B cell (primary cell): ENCODE results near the gene AFF3. TPM values are rescaled to one million over a fixed set of nuclear protein-coding genes. Genes with fewer than 3 reads are reported as not detected.

Experiments used
- ATAC-seq: fragments of 200-7000 bp; cut with Tn5 transposase; one replicate; pipeline ENCODE4 v1.10.0; 2021; ENCODE audit warnings: low read depth, mild to moderate bottlenecking, moderate number of reproducible peaks, moderate library complexity
- CTCF ChIA-PET: fragments of 350-600 bp; sonication (Branson Sonifier 250); formaldehyde crosslinking; loops from one replicate; lab custom pipeline; 2021; ENCODE audit warnings: antibody characterized with exemption, inconsistent platforms; lab: Charles Lee
- POLR2A ChIA-PET: fragments of 350-600 bp; sonication (Branson Sonifier 250); formaldehyde crosslinking; loops from one replicate; lab custom pipeline; 2021; ENCODE audit warnings: antibody characterized with exemption; lab: Charles Lee
- DNase-seq: peaks from one replicate; pipeline ENCODE4 v3.0.0; 2013
- H2AFZ ChIP-seq: 2 replicates; pipeline ENCODE4 v1.6.1; 2012; ENCODE audit warnings: mild to moderate bottlenecking, low read depth, low read length; ENCODE audit not compliant: insufficient read depth, poor library complexity, severe bottlenecking
- H3K27ac ChIP-seq, 2 donors: 1 replicate in 1 of 2; 2 replicates in 1 of 2; pipeline ENCODE4 v1.5.1; 2012 to 2013; ENCODE audit warnings: low read length in 2 of 2, mild to moderate bottlenecking in 2 of 2, moderate library complexity in 1 of 2
- H3K27me3 ChIP-seq, 4 experiments: fragments of 200-600 bp in 1 of 4; sonication (generic) in 1 of 4; replicated peaks in 1 of 4; 1 replicate in 2 of 4; 2 replicates in 2 of 4; pipeline versions ENCODE4 v1.6.1 to v1.7.0; 2013 to 2016; ENCODE audit warnings: low read length in 3 of 4, mild to moderate bottlenecking in 2 of 4, mixed read lengths in 1 of 4, moderate library complexity in 1 of 4; ENCODE audit not compliant: insufficient read depth in 4 of 4, control insufficient read depth in 3 of 4; ENCODE audit errors: control extremely low read depth in 1 of 4
- H3K36me3 ChIP-seq, 2 experiments: replicated peaks in 1 of 2; 1 replicate in 1 of 2; 2 replicates in 1 of 2; pipeline versions ENCODE4 v1.6.1 to v1.7.1; 2013; ENCODE audit warnings: low read length in 1 of 2; ENCODE audit not compliant: insufficient read depth in 2 of 2, control insufficient read depth in 1 of 2; ENCODE audit errors: control extremely low read depth in 1 of 2, extremely low read depth in 1 of 2
- H3K4me1 ChIP-seq, 2 donors: fragments of 200-600 bp in 1 of 2; sonication (generic) in 1 of 2; 1 replicate in 1 of 2; 2 replicates in 1 of 2; pipeline versions ENCODE4 v1.5.1 to v1.6.1; 2013 to 2017; ENCODE audit warnings: low read length in 2 of 2; ENCODE audit not compliant: control insufficient read depth in 2 of 2, insufficient read depth in 2 of 2
- H3K4me2 ChIP-seq: replicated peaks from 2 replicates; pipeline ENCODE3; 2012; ENCODE audit warnings: mild to moderate bottlenecking, low read depth, low read length; ENCODE audit not compliant: poor library complexity, severe bottlenecking
- H3K4me3 ChIP-seq, 5 experiments: fragments of 200-600 bp in 1 of 5; sonication (generic) in 1 of 5; 1 replicate in 3 of 5; 2 replicates in 2 of 5; pipeline versions ENCODE4 v1.5.1 to v1.7.0; 2011 to 2016; ENCODE audit warnings: low read length in 4 of 5, mild to moderate bottlenecking in 4 of 5, low read depth in 2 of 5, control low read depth in 1 of 5, moderate library complexity in 1 of 5; ENCODE audit not compliant: insufficient read depth in 1 of 5; ENCODE audit errors: control extremely low read depth in 1 of 5, extremely low read depth in 1 of 5
- H3K79me2 ChIP-seq: fragments of 200-600 bp; sonication (generic); one replicate; pipeline ENCODE4 v1.6.0; 2016; ENCODE audit warnings: low read length; ENCODE audit not compliant: control insufficient read depth, insufficient read depth
- H3K9ac ChIP-seq: fragments of 200-600 bp; sonication (generic); 2 replicates; pipeline ENCODE4 v1.6.1; 2017; ENCODE audit warnings: mild to moderate bottlenecking, low read length, moderate library complexity
- H3K9me3 ChIP-seq, 3 donors: one replicate each; pipeline versions ENCODE4 v1.6.1 to v1.7.1; 2013; ENCODE audit warnings: low read length in 2 of 3; ENCODE audit not compliant: control insufficient read depth in 2 of 3, insufficient read depth in 1 of 3; ENCODE audit errors: control extremely low read depth in 1 of 3
- H4K20me1 ChIP-seq: 2 replicates; pipeline ENCODE4 v1.6.0; 2012; ENCODE audit warnings: mild to moderate bottlenecking, low read length; ENCODE audit not compliant: insufficient read depth, control insufficient read depth, poor library complexity, severe bottlenecking
- H3K27ac Mint-ChIP-seq: one replicate; pipeline ENCODE4 v1.8.0; 2021; ENCODE audit warnings: mixed read lengths
- H3K27me3 Mint-ChIP-seq: one replicate; pipeline ENCODE4 v1.8.0; 2021; ENCODE audit warnings: mixed read lengths
- H3K4me1 Mint-ChIP-seq: one replicate; pipeline ENCODE4 v1.8.0; 2021; ENCODE audit warnings: mixed read lengths
- H3K4me3 Mint-ChIP-seq: one replicate; pipeline ENCODE4 v1.8.0; 2021; ENCODE audit warnings: mixed read lengths
- H3K9me3 Mint-ChIP-seq: one replicate; pipeline ENCODE4 v1.8.0; 2022; ENCODE audit warnings: mixed read lengths; ENCODE audit not compliant: insufficient read depth
- CTCF ChIP-seq: fragments of 200-600 bp; IDR thresholded peaks from one replicate; pipeline ENCODE4 v1.8.0; 2022; ENCODE audit warnings: antibody characterized with exemption, mild to moderate bottlenecking
- EZH2 ChIP-seq: IDR thresholded peaks from 2 replicates; pipeline ENCODE4 v1.6.1; 2012; ENCODE audit warnings: borderline replicate concordance, low read depth, mild to moderate bottlenecking, moderate library complexity, low read length; ENCODE audit not compliant: insufficient read depth, poor library complexity, severe bottlenecking
- WGBS: methylation state at CpG from one replicate; pipeline ENCODE4 v1.1.5; 2013; ENCODE audit warnings: missing lambda C conversion rate; ENCODE audit not compliant: insufficient coverage; 5-methylcytosine and 5-hydroxymethylcytosine counted together
- intact Hi-C: fragments of 100-400 bp; cut with micrococcal nuclease; formaldehyde crosslinking; loops from one replicate; pipeline ENCODE4 v1.10.0; 2022
- polyA plus RNA-seq: library from polyadenylated mRNA; depleted of rRNA; stranded (reverse); fragments of >200 nt; gene quantifications from 2 replicates; pipeline ENCODE4 v1.2.3, GENCODE V29; 2012
- total RNA-seq, 2 donors: library from RNA; stranded (reverse); fragments of 120-200 nt in 1 of 2; gene quantifications; 1 replicate in 1 of 2; 2 replicates in 1 of 2; pipeline versions ENCODE4 v1.2.3 to v1.2.4, GENCODE V29; 2013 to 2022

The AFF3 gene
- total and polyA plus RNA-seq, 2 donors (not counting 1 experiment from before 2014, with no cell fraction given) = 117 to 830 TPM

GRCh38 chr2:100066246-100066645, 76.1 kb downstream of the AFF3 start:
- Histone ChIP-seq H3K27me3 (no peaks in the 10 kb centered on the region), H3K4me2 (no peak overlapping the region), H3K4me3 (no peak overlapping the region), H3K9ac (no peak overlapping the region), H3K36me3 (peaks cover 11 to 32% of the 10 kb centered on the region in 2 experiments), H3K79me2 (peaks cover 94% of the 10 kb centered on the region), H2AFZ (no peak overlapping the region), H3K9me3 (peaks cover 0 to 3% (median 0%) of the 10 kb centered on the region in 3 donors), H4K20me1 (peaks cover 81% of the 10 kb centered on the region), H3K27ac (peak overlapping the region in 1 of 2 donors; percentile 22), H3K4me1 (peaks cover 26 to 46% of the 10 kb centered on the region in 2 donors)
- Mint-ChIP-seq H3K4me3 (no peak overlapping the region), H3K27me3 (no peaks in the 10 kb centered on the region), H3K4me1 (peaks cover 83% of the 10 kb centered on the region), H3K9me3 (peaks cover 2% of the 10 kb centered on the region), H3K27ac (no peak overlapping the region)
- no peak for DNase-seq
- intact Hi-C loops = no loop called here
- TF ChIP-seq CTCF = no peak
- no peak for TF ChIP-seq EZH2
- ATAC-seq = no peak
- POLR2A ChIA-PET = interaction anchor here (0.7 kb wide), 1 partner anchor 195 kb away, joined by 3 read pairs; no protein-coding TSS in a partner anchor
- 100% methylated on average over 1 of the region's 3 CpGs for WGBS
- CTCF ChIA-PET = interaction anchor here (1.5 to 1.7 kb wide), 3 partner anchors 14 to 197 kb away, joined by 4 to 5 read pairs (median 4); no protein-coding TSS in a partner anchor
